GM18519 (cell line): ENCODE data around the gene GFRA1.
"Not testable (repeated sequence)": the region's sequence is repeated elsewhere in the genome, so short reads cannot be mapped to it uniquely, and the experiment has no call there.

Source experiments
- ATAC-seq: cut with Tn5 transposase; IDR thresholded peaks from one replicate; pipeline ENCODE4 v1.9.1; 2021; ENCODE audit warnings: mild to moderate bottlenecking, moderate library complexity; ENCODE audit not compliant: unreplicated experiment, low FRiP score

The GFRA1 gene

DNA sequence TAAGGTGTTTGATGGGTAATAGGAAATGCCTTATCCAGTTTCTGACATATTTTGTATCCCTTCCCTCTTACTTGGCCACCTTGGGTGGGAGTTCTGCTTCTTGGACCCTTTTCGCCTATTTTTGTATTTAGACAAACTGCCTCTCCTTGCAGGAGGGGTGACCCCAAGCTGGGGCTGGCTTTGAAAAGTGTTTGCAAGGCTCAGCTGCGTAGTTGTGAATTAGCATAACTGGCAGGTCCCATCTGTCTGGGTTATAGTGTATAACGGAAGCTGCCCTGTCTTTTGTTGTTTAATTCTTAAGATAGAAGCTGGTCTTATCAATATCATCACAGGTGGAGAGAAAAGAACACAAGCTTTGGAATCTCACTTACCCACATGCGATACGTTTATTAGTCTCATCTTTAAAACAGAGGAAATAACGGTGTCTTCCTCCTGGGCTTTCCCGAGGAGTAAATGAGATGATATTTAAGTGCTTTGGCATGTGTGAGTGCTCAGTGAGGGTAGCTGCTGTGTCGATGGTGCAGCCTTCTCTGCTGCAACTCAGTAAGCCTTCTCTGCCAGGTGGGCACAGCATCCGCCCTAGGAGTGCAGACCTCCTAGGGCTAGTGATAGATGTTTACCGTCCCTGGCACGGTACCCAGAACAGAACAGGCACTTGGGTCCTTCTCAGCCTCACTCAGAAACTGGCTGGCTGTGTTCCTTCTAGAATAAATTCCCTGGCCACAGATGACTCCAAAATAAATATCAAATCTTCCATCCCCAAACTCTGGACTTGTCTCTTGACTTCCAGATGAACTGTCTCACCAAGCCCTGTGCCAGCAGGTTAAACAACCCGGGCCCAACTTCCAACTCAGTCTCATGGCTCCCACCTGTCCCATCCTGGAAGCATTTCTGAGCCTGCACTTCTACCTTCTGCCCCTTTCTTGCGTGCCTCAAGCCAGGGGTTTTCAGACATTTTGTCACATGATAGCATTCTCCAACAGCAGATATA lies 227.3 kb downstream of the GFRA1 start:
- no peak for ATAC-seq

DNA sequence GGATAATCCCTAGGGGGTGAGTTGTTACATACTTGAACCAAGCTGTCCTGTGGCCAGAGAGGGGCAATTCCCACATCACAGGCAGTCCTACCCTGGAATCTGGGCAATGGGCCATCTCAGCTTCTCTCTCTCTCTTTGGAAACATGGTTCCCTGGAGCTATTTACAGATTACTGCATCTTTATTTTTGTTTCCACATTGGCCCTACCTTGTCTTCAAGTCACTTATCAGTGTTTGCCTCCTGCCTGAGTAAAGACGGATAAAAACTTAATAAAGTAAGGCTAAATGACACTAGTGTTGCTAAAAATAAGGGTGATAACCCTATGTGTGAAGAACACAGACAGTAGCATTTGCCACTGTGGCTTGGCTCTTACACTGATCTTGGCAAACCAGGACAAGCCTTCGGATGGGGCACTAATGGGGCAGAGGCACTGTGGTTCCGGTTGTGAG lies 228.2 kb downstream of the GFRA1 start:
- no peak for ATAC-seq

DNA sequence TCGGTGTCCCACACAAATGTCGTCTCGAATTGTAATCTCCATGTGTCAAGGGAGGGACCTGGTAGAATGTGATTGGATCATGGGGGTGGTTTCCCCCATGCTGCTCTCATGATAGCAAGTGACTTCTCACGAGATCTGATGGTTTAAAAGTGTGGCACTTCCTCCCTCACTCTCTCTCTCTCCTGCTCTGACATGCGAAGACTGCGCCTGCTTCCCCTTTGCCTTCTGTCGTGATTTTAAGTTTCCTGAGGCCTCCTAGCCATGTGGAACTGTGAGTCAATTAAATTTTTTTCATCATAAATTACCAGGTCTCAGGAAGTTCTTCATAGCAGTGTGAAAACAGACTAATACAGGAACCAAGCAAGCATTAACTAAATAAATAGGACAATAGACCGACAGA lies 229.1 kb downstream of the GFRA1 start:
- no peak for ATAC-seq

DNA sequence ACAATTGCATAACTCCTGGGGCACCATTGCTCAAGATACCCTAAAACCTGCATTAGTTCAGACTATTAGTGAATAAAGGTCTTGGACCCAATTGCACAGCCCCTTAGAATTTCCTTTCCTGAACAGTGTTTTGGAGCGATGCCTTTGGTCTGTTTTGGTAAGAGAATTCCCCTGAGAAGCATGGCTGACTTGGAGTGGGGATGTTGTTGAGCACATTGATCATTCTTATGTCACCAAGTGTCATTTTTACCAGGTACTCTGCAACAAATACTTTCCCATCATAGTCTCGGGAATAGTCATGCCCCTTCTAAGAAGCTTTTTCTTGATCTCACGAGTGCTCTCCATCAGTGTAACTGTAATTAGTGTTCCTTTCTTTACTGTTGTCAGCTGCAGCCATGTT lies 229.7 kb downstream of the GFRA1 start:
- no peak for ATAC-seq

DNA sequence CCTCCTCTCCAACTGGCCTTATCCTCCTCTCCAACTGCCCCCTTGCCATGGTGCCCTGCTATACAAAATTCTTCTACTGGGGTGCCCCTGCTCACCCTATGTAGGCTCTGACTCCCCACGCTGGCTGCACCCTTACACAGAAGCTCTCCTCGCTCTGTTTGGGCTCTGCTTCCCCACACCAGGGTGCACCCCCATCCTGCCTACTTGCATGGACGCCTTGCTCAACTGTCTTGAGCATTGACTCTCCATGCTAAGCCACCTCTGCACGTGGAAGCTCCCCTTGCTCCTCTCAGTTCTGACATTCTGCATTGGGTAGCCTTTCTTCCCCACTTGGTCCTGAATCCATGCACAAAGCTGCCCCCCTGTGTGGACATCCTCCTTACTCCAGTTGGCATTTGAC lies 231.1 kb downstream of the GFRA1 start:
- ATAC-seq = no peak

DNA sequence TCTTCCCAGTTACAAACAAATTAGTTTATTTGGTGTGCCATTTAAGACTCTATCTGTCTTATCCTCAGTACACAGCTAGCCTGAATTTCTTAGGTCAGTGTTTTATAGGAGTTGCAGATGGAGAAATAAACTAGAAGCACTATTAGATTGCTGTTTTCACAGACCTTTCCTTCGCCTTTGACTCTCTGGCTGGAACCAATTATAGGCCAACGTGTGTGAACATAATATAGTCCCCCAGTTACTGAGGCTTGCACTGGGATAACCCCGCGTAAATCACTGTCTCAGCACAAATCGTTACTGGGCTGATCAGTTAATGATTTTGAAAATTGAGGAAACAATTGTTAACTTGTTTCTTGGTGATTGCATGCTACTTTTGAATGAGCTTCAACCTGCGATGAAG lies 233.4 kb downstream of the GFRA1 start:
- ATAC-seq = no peak

DNA sequence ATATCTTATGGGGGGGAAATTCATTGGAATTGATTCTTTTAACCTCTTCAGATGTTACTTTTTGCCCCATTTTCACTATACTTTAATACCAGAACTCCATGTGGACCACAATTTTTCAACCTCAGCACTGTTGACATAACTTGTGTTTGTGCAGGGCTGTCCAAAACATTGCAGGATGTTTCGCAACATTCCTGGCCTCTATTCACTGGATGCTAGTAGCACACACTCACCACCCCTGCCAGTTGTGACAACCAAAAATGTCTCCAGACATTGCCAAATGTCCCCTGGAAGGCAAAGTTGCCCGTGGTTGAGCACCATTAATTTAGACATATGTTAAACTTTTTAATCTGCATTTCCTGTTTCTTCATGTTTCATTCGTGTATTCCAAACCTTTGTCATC lies 234.7 kb downstream of the GFRA1 start:
- no peak for ATAC-seq

DNA sequence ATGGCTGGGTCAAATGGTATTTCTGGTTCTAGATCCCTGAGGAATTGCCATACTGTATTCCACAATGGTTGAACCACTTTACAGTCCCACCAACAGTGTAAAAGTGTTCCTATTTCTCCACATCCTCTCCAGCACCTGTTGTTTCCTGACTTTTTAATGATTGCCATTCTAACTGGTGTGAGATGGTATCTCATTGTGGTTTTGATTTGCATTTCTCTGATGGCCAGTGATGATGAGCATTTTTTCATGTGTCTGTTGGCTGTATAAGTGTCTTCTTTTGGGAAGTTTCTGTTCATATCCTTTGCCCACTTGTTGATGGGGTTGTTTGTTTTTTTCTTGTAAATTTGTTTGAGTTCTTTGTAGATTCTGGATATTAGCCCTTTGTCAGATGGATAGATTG lies 237.6 kb downstream of the GFRA1 start:
- not testable (repeated sequence) for ATAC-seq

DNA sequence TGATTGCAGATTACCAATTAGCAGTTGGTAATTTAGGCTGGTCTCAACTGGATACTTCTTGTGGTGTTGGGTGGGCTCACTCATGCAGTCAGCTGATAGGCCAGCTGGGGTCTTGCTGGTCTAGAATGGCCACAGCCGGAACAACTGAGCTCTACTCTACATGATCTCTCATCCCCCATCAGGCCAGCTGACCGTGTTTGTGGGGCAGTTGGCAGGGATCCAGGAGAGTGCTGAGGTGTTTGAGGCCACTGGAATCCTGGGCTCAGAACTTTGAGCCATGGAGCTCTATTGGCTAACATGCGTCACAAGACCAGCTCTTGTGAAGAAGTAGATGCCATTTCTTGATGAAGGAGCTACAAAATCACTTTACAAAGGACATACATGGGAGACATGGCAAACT lies 242.4 kb downstream of the GFRA1 start:
- no peak for ATAC-seq

DNA sequence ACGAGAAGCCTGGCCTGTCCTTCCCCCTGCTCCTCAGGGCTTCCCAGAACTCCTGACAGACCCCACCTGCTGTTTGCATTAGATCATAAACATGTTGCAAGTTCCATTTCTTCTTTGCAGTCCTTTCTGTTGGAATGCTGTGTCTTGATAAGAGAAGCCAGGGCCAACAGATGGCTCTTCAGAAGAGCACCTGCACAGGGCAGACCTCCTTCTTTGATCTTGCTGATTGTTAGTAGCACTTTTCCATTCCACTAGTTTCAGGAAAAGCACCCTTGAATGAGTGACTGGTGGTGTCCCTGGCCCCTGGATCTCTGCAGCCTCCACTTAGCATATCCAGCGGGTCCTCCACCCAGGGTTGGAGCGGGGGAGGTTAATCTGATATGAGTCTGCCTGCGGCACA lies 243.2 kb downstream of the GFRA1 start:
- ATAC-seq = no peak

DNA sequence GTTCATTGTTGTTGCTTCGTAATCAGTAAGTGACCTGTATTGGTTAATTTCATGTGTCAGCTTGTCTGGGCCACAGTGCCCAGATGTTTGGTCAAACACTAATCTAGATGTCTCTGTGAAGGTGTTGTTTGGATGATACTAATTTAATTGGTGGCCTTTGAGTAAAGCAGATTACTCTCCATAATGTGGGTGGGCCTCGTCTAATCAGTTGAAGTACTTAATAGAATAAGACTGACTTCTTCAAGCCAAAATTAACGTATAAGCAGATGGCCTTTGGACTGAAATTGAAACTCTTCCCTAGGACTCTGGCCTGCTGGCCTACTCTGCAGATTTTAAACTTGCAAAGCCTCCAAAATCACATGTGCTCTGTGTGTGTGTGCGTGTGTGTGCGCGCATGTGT lies 245.7 kb downstream of the GFRA1 start:
- ATAC-seq = no peak

DNA sequence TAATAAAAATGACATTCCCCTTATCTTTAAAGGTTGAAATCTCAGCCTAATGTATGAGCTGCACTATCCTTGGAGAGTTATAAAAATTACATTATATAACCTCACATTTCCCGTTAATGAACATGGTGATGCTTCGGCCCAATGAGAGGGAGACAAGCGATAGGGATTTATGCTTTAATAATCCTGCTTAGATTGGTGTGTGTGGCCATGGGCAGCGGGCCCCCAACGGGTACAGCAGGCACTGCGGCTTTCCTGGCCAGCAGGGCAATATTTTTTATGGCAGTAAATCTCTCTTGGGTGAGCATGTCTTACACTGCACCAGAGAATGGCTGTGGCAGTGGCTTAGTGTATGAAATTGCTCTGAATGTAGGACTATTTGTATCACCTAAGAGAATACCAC lies 246.3 kb downstream of the GFRA1 start:
- ATAC-seq = no peak

DNA sequence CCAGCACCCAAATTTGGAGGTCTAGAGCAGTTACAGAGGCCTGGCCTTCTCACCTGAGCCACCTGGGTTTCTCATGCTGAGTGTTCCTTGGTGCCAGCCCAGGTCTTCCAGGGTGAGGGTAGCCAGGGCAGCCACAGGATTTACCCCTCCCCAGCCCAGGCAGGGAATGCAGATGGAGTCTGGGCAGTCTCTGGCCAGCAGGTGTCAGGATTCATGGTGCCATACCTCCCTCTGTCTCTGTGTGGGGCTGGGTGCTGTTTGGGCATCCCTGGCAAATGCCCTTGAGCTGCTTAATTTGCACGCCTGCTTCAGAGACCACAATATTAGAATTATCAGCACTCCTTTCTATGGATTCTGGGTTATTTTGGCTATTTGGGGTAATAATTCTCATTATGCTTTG lies 246.7 kb downstream of the GFRA1 start:
- ATAC-seq = no peak

DNA sequence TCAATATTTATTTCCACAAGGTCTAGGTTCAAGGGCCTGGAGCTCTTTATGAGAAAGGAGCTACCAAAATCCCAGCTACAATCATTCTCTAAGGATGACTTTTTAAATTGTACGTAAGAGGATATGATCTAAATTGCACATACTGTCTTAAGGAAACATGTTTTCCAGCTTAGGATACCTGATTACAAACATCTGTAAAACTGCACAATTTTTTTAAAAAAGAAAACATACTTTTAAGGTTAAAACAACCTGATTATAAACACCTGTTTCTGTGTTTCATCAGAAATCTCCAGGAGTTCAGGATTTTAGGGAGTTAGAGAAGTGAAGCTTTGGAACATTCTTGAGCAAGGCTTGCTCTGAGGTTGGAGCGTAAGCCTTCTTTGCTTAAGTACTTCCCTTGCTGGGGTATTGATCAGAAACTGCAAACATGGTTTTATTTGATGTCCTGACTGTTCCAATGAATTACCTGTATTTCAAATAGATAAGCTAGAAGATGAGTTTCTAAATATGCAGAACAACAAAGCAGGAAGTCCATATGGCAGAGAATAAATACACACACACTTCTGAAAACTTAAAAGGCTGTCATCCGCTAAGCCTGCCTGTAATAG lies 248.6 kb downstream of the GFRA1 start:
- ATAC-seq = no peak

DNA sequence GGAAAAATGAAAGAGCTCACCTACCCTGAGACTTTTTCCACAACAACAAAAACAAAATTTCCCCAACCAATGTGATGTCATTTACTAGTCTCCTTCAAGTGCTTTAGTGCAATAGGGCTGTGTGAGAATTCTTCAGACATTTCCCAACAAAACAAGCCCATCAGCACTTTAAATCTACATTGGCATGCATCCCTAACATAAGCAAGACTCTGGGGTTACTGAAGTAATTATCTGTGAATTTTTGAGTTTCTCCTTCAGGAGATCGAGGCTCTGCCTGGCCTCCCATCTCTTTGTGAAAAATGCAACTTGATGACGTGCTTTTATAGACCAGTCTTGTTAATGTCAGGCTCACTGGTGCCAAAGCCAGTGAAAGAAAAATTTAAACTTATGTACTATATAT lies 255.6 kb downstream of the GFRA1 start:
- ATAC-seq = no peak

DNA sequence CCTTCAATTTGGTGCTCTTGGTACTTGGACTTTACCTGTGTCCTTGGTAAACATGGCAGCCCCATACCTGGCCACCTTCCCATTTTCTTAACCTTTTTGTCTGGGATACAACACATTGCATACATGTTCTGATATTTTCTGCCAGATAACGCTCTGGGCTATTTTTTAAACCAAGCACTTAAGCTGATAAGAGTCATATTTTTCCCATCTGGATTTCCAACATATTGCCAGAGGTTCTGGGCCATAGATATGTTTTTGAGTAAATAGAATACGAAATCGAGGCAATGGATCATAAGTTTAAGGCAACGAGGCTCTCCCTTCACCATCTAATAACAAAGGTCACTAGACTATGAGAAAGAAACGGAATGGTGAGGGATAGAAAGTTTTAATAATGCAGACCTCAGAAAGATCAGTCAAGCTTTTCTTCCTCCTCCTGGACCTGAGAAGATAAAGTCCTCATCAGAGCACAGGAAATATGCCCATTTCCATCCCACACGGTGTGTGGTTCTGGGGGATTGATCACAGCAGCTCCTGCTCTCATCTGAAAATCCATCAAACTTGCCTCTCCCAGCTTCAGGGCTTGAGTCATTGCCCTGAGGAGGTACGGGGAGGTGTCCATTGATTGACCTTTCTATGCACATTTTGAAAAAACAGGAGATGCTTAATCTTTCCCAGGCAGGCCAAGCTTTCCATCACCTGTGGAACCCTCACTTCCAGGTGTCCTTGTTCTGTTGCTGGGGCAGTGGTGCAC lies 257.2 kb downstream of the GFRA1 start:
- ATAC-seq = no peak

DNA sequence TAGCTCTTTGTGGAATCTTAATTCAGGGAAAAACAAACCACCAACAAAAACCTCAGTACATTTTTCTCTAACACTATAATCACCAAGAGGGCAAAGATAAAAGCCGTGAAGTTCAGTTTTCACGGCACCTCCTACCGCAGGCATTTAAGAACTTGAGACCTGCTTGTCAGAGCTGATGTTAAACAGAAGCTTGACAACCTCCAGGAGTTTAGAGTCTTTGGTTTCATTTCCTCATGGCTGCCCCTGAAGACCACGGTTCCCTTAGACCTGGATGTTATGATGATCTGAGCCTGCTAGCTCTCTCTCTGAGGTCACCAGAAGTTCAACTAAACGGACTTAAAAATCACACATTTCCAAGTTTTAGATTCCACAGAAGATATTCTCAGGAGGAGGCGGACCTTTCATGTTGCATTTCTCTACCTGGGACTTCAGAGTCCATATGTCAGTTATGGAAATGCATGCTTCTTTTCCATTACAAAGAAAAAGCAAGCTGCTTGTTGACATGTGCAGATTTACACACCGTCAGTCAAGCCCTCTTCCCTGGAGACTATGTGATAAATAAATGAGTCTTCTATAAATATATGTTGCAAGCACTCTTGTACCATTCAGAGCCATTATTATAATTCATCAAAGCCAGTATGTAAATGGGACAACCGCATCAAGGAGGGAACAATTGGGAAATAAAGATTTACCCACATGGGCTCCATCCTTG lies 258.0 kb downstream of the GFRA1 start:
- ATAC-seq = no peak

DNA sequence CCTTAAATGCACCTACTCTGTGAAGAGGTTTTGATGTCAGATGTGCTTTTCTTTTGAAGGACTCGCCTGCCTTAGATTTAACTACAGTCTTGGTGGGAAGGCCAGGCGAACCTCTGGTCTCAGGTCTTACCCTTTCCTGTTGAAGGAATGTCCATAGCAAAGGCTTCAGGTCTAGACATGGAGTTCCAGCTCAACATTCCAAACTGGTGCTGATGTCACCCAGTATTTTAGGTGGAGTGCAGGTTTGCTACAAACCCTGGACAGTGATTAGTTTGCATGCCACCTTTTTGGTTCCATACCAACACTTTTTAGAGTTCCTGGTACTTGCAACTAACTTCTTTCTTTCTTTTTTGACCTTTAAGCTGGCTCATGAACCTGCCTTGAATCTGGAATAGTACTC lies 258.7 kb downstream of the GFRA1 start:
- ATAC-seq = no peak

DNA sequence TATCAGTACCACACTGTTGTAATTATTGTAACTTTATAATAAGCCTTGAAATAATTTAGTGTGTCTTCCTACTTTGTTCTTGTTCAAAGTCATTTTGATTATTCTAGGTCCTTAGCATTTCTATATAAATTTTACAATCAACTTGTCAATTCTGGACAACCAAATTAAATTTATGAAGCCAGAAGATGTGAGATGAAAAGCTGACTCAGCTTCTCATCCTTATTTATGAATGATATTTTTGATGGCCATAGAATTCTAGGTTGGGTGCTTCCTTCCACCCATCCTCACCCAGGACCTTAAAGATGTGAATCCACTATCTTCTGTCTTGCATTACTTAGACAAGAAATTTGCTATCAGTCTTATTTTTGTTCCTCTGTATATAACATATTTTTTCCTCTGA lies 261.1 kb downstream of the GFRA1 start:
- no peak for ATAC-seq

DNA sequence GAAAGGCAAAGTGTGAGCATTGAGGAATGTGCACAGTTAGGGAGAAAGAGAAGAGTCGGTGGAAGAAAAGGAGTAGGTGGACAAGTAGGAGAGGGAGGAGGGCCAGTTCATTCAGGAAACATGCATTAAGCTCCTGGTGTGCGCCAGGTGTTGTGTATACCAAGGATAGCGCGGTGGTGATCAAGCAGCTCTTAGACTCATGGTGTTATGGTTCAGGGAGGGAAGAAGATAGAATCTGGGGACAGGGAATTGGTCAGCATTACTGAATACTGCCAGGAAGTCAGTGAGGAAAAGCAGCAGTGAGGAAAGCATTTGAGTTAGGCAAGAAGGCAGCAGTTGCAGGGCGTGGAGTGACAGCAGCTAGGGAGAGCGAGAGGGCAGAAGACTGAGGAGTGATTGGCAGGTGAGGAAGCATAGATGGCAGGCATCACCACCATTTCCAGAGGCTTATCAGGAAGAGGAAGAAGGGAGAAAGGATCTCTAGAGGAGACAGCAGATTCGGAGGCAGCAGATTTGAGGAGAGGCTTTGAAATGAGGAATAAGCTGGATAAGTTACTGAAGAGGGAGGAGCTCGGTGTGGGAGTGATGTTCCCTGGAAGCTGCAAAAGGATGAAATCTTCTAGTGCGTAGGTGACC lies 265.6 kb downstream of the GFRA1 start:
- no peak for ATAC-seq
